Fibroblast of pulmonary artery (primary cell): ENCODE measurements around the gene TMC8.

Experiments used
- DNase-seq: peaks from one replicate; pipeline ENCODE4 v3.0.0-alpha.2; 2010; ENCODE audit warnings: low read depth
- H3K4me3 ChIP-seq: replicated peaks from 2 replicates; pipeline ENCODE4 v1.5.1; 2011; ENCODE audit warnings: low read depth, mild to moderate bottlenecking, control low read depth, low read length, moderate library complexity
- CTCF ChIP-seq: IDR thresholded peaks from 2 replicates; pipeline ENCODE4 v1.5.1; 2011; ENCODE audit warnings: mild to moderate bottlenecking, control low read depth, low read length, inconsistent platforms; ENCODE audit errors: missing control alignments

TMC8 gene

GRCh38 chr17:78125138-78125913, 5.2 kb upstream of the TMC8 start:
- no peak for DNase-seq
- no peak for TF ChIP-seq CTCF
- H3K4me3 ChIP-seq = no peak overlapping the region

GRCh38 chr17:78125976-78126894, 4.3 kb upstream of the TMC8 start:
- no peak for TF ChIP-seq CTCF
- DNase-seq = no peak
- H3K4me3 ChIP-seq = no peak overlapping the region

- no peak for DNase-seq
- no peak for TF ChIP-seq CTCF
- H3K4me3 ChIP-seq = no peak overlapping the region
Measured at GRCh38 chr17:78126895-78127238, 3.7 kb upstream of the TMC8 start.

GRCh38 chr17:78127239-78127887, 3.2 kb upstream of the TMC8 start:
- TF ChIP-seq CTCF = no peak
- peak overlapping the region; percentile 53 for H3K4me3 ChIP-seq
- no peak for DNase-seq

- TF ChIP-seq CTCF = no peak
- DNase-seq = no peak
- H3K4me3 ChIP-seq = peak overlapping the region; percentile 53
Measured at GRCh38 chr17:78127888-78128550, 2.6 kb upstream of the TMC8 start.

GRCh38 chr17:78128551-78129350, 1.8 kb upstream of the TMC8 start, which contains the start of gene TMC6:
TMC6 (minus strand) TSS chr17:78128755; CDS start chr17:78126832, 1,923 bp downstream.
- TF ChIP-seq CTCF = no peak
- DNase-seq = no peak
- H3K4me3 ChIP-seq = peak within 1 kb of the TSS; percentile 53
